Gastroesophageal sphincter (tissue), 3 donors: Measurements from ENCODE around the gene HYAL4.

Experiments used
- EP300 ChIP-seq: sonication (generic); formaldehyde crosslinking; IDR thresholded peaks from one replicate; pipeline ENCODE4 v1.6.1; 2017; ENCODE audit warnings: antibody characterized with exemption, mild to moderate bottlenecking
- POLR2A ChIP-seq, 2 donors: fragments of 450-650 bp; IDR thresholded peaks; one replicate each; pipeline ENCODE4 v1.6.1; 2017; ENCODE audit warnings: antibody characterized with exemption in 2 of 2, mild to moderate bottlenecking in 2 of 2, moderate library complexity in 1 of 2
- POLR2AphosphoS5 ChIP-seq: sonication (generic); formaldehyde crosslinking; IDR thresholded peaks from one replicate; pipeline ENCODE4 v1.6.1; 2017; ENCODE audit warnings: antibody characterized with exemption
- TF ChIP-seq, protein P1 (sequence below), 4 experiments: fragments of 200-600 bp in 2 of 4; fragments of 450-650 bp in 2 of 4; sonication (generic) in 1 of 4; IDR thresholded peaks; one replicate each; pipeline ENCODE4 v1.5.1; 2017 to 2019; ENCODE audit warnings: antibody characterized with exemption in 4 of 4, mild to moderate bottlenecking in 2 of 4, moderate library complexity in 2 of 4

DNA sequence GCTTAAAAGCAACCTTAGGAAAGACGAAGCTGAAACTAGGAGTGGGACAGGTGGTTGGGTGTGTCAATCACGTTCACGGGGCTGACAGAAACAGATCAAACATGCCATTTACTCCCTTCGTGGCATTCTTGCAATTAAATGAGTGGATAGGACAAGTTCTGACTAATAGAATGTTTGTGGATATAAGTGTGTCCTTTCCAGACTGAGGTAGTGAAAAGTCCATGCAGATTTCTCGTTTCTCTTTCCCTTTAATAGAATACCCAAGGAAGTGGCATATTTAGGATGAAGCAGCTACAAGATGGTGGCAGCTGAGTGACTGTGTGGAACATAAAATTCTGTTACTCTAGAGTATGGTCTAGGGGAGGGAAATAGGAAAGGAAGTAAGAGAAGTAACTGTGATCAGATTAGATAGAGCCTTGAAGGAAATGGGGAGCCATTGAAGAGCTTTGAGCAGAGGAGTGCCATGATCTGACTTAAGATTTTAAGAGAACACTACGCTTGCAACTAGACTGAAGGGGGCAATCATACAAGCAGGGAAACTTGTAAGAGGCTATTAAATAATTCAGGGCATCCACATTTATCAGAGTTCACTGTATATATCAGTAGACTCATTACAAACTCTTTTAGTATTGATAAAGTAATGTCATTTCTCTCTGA, 46.3 kb upstream of the HYAL4 start:
- TF ChIP-seq, protein P1, sequence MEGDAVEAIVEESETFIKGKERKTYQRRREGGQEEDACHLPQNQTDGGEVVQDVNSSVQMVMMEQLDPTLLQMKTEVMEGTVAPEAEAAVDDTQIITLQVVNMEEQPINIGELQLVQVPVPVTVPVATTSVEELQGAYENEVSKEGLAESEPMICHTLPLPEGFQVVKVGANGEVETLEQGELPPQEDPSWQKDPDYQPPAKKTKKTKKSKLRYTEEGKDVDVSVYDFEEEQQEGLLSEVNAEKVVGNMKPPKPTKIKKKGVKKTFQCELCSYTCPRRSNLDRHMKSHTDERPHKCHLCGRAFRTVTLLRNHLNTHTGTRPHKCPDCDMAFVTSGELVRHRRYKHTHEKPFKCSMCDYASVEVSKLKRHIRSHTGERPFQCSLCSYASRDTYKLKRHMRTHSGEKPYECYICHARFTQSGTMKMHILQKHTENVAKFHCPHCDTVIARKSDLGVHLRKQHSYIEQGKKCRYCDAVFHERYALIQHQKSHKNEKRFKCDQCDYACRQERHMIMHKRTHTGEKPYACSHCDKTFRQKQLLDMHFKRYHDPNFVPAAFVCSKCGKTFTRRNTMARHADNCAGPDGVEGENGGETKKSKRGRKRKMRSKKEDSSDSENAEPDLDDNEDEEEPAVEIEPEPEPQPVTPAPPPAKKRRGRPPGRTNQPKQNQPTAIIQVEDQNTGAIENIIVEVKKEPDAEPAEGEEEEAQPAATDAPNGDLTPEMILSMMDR (IDR thresholded peaks at IDR 0.05), result no peak
- no peak for TF ChIP-seq POLR2A (IDR thresholded peaks at IDR 0.05)
- TF ChIP-seq EP300, result no peak
- TF ChIP-seq POLR2AphosphoS5, result no peak
